UCSD-AML1 (cell line): ENCODE measurements around the gene RTN4IP1.
"Not testable (repeated sequence)": the region's sequence is repeated elsewhere in the genome, so short reads cannot be mapped to it uniquely, and the experiment has no call there.

Experiments used
- DNase-seq: peaks from one replicate; lab custom pipeline; 2025; ENCODE audit not compliant: unreplicated experiment; lab: John Stamatoyannopoulos, UW

RTN4IP1 gene

GRCh38 chr6:106548926-106549455 is 80.3 kb downstream of the RTN4IP1 start:
- DNase-seq, result not testable (repeated sequence)

GRCh38 chr6:106547601-106548453 is 81.5 kb downstream of the RTN4IP1 start:
- no peak for DNase-seq

- DNase-seq, result no peak
These were observed 82.4 kb downstream of the RTN4IP1 start for GRCh38 chr6:106546691-106547414.

- no peak for DNase-seq
These were observed 83.0 kb downstream of the RTN4IP1 start for GRCh38 chr6:106546261-106546690.

- no peak for DNase-seq
These were observed 88.4 kb downstream of the RTN4IP1 start for GRCh38 chr6:106540907-106541306.

- DNase-seq, result no peak
These were observed 88.9 kb downstream of the RTN4IP1 start for GRCh38 chr6:106540432-106540831.

GRCh38 chr6:106539936-106540335 is 89.4 kb downstream of the RTN4IP1 start:
- no peak for DNase-seq

- no peak for DNase-seq
These were observed 91.2 kb downstream of the RTN4IP1 start for GRCh38 chr6:106538145-106538544.

- DNase-seq, result no peak
These were observed 91.6 kb downstream of the RTN4IP1 start for GRCh38 chr6:106537662-106538061.

- no peak for DNase-seq
These were observed 92.4 kb downstream of the RTN4IP1 start for GRCh38 chr6:106536851-106537250.

GRCh38 chr6:106536357-106536756 is 92.9 kb downstream of the RTN4IP1 start:
- no peak for DNase-seq

GRCh38 chr6:106535012-106535411 is 94.3 kb downstream of the RTN4IP1 start:
- no peak for DNase-seq

- no peak for DNase-seq
These were observed 94.7 kb downstream of the RTN4IP1 start for GRCh38 chr6:106534564-106534982.

- DNase-seq, result no peak
These were observed 95.3 kb downstream of the RTN4IP1 start for GRCh38 chr6:106534004-106534403.

- DNase-seq, result peak; percentile 31
These were observed 96.2 kb downstream of the RTN4IP1 start for GRCh38 chr6:106533054-106533453.

GRCh38 chr6:106530502-106530901 is 98.8 kb downstream of the RTN4IP1 start:
- no peak for DNase-seq

- DNase-seq, result no peak
These were observed 99.3 kb downstream of the RTN4IP1 start for GRCh38 chr6:106530026-106530425.

GRCh38 chr6:106529438-106529837 is 99.9 kb downstream of the RTN4IP1 start:
- DNase-seq, result no peak

GRCh38 chr6:106528521-106528920 is 100.8 kb downstream of the RTN4IP1 start:
- no peak for DNase-seq

GRCh38 chr6:106527979-106528378 is 101.3 kb downstream of the RTN4IP1 start:
- no peak for DNase-seq

GRCh38 chr6:106527117-106527516 is 102.2 kb downstream of the RTN4IP1 start:
- DNase-seq, result no peak

- no peak for DNase-seq
These were observed 103.4 kb downstream of the RTN4IP1 start for GRCh38 chr6:106525882-106526275.
